ENCODE results near the gene GPNMB.
"Not testable (repeated sequence)": the region's sequence is repeated elsewhere in the genome, so short reads cannot be mapped to it uniquely, and the experiment has no call there.

GPNMB gene

DNA sequence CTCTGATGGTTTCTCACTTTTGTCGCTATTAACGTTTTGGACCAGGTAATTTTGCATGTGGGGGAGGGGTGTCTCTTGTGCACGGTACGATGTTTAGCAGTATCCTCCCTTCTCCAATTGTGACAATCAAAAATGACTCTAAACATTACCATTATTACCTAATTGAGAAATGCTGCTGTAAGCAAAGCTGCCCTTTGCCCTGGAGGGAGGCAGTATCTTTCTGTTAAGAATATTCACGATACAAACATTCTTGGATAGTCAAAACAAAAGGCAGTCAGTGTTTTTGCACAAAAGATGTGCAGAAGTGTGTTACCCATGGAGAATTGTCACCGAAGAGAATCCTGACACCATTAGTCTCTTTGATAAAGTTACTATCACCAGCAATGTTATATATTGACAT, 62.2 kb downstream of the GPNMB start:
- TF ChIP-seq, protein P1, sequence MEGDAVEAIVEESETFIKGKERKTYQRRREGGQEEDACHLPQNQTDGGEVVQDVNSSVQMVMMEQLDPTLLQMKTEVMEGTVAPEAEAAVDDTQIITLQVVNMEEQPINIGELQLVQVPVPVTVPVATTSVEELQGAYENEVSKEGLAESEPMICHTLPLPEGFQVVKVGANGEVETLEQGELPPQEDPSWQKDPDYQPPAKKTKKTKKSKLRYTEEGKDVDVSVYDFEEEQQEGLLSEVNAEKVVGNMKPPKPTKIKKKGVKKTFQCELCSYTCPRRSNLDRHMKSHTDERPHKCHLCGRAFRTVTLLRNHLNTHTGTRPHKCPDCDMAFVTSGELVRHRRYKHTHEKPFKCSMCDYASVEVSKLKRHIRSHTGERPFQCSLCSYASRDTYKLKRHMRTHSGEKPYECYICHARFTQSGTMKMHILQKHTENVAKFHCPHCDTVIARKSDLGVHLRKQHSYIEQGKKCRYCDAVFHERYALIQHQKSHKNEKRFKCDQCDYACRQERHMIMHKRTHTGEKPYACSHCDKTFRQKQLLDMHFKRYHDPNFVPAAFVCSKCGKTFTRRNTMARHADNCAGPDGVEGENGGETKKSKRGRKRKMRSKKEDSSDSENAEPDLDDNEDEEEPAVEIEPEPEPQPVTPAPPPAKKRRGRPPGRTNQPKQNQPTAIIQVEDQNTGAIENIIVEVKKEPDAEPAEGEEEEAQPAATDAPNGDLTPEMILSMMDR (IDR thresholded peaks at IDR 0.05; ENCODE audit: insufficient read depth, low read length, poor library complexity, severe bottlenecking) = no peak
- peaks cover 3% of the 10 kb centered on the region for H3K36me3 ChIP-seq (ENCODE audit: control insufficient read depth, insufficient read depth, low read length)
- DNase-seq (ENCODE audit: extremely low read depth, insufficient read length) = no peak
- H3K27me3 ChIP-seq (replicated peaks; ENCODE audit: control insufficient read depth, insufficient read depth, low read length) = no peaks in the 10 kb centered on the region
- no peak overlapping the region for H3K4me3 ChIP-seq (replicated peaks; ENCODE audit: low read depth, low read length)

DNA sequence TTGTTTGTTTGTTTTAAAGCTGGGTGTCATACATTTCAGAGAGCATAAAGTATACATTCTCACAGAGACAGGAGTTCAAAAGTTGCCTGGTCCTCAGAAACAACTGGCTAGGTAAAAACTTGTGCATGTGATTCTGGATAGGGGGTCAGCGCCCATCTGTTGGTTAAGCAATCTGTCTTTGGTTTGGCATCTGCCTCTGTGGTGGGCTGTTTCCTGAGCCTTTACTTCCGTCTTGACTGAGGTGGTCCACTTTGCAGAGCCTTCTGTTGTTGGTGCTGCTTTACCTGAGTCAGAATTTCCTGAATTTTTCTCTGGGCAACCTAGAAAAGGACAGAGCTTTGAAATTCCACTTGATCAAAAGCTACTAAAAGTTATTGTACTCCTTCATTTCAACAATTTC, 65.6 kb downstream of the GPNMB start:
- not testable (repeated sequence) for H3K36me3 ChIP-seq (ENCODE audit: control insufficient read depth, insufficient read depth, low read length); DNase-seq (ENCODE audit: extremely low read depth, insufficient read length); H3K4me3 ChIP-seq (replicated peaks; ENCODE audit: low read depth, low read length); H3K27me3 ChIP-seq (replicated peaks; ENCODE audit: control insufficient read depth, insufficient read depth, low read length)

GRCh38 chr7:23315366-23315765, 68.8 kb downstream of the GPNMB start:
- DNase-seq (ENCODE audit: extremely low read depth, insufficient read length) = no peak
- TF ChIP-seq, protein P1 (IDR thresholded peaks at IDR 0.05; ENCODE audit: insufficient read depth, low read length, poor library complexity, severe bottlenecking) = no peak
- Histone ChIP-seq H3K27me3 (replicated peaks; ENCODE audit: control insufficient read depth, insufficient read depth, low read length) (no peaks in the 10 kb centered on the region), H3K36me3 (ENCODE audit: control insufficient read depth, insufficient read depth, low read length) (peaks cover 15% of the 10 kb centered on the region), H3K4me3 (replicated peaks; ENCODE audit: low read depth, low read length) (no peak overlapping the region)
